ENCODE measurements around the gene STUB1. TPM values are rescaled to one million over a fixed set of nuclear protein-coding genes. Genes with fewer than 3 reads are reported as not detected.
A peak's percentile ranks its signal among the peaks of the same experiment; 100 is the strongest.

Gene STUB1
- total and polyA plus RNA-seq, 4 donors: 67.4 to 169 (median 105) TPM

- 1% methylated on average over 87 to 91 of the region's 91 CpGs for WGBS, 2 donors
- peak; percentile 96 to 98 for DNase-seq
- ATAC-seq (ENCODE audit: low FRiP score): peak; percentile 93
Observed at GRCh38 chr16:648781-649589, 31.2 kb upstream of the STUB1 start, which contains the start of gene WDR90. Gene WDR90 (plus strand): TSS chr16:649365. CDS start chr16:649417, 52 bp downstream.

DNA sequence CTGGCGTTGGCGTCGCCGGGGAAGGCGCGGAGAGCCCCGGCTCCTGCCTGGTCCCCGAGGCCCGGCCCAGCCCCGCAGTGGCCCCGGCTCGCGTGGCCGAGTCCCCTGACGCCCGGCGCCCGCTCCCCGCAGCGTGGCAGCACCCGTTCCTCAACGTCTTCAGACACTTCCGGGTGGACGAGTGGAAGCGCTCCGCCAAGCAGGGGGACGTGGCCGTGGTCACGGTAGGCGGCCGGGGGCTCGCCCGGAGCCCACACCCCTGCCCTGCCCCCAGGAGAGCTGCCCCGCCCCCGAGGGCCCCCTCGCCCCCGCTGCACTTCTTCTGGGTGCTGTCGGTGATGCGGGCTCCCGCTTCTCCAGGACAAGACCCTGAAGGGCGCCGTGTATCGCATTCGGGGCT lies 30.6 kb upstream of the STUB1 start:
- H3K36me3 ChIP-seq (ENCODE audit: control insufficient read depth in 1 of 2, insufficient read depth in 2 of 2, low read length in 1 of 2): no peaks in the 10 kb centered on the region
- H3K4me3 ChIP-seq (ENCODE audit: low read length in 2 of 2): peak overlapping the region; percentile 29 to 68
- no peaks in the 10 kb centered on the region for H3K27me3 ChIP-seq (ENCODE audit: control insufficient read depth in 1 of 2, insufficient read depth in 2 of 2, low read length in 1 of 2)
- H3K4me1 ChIP-seq (ENCODE audit: control insufficient read depth in 1 of 2, insufficient read depth in 2 of 2, low read length in 2 of 2): no peaks in the 10 kb centered on the region
- no peaks in the 10 kb centered on the region for H3K9me3 ChIP-seq (ENCODE audit: control insufficient read depth, low read length)
- intact Hi-C loops (cut with DNase I): no loop called here
- H3K27ac ChIP-seq (ENCODE audit: low read depth in 1 of 2, low read length in 2 of 2): no peak overlapping the region
- WGBS, 2 donors: 1 to 2% methylated on average over 31 to 44 of the region's 44 CpGs
- ATAC-seq (ENCODE audit: low FRiP score) (no peak), DNase-seq (no peak)

More at GRCh38 chr16:648781-649589, 31.2 kb upstream of the STUB1 start, which contains the start of gene WDR90:
- Histone ChIP-seq H3K27me3 (ENCODE audit: control insufficient read depth in 1 of 2, insufficient read depth in 2 of 2, low read length in 1 of 2) (no peaks in the 10 kb centered on the region), H3K4me3 (ENCODE audit: low read length in 2 of 2) (peak within 1 kb of the TSS; percentile 64 to 68), H3K36me3 (ENCODE audit: control insufficient read depth in 1 of 2, insufficient read depth in 2 of 2, low read length in 1 of 2) (no peaks in the 10 kb centered on the region), H3K27ac (ENCODE audit: low read depth in 1 of 2, low read length in 2 of 2) (peak within 1 kb of the TSS in 1 of 2 donors; percentile 53), H3K4me1 (ENCODE audit: control insufficient read depth in 1 of 2, insufficient read depth in 2 of 2, low read length in 2 of 2) (no peaks in the 10 kb centered on the region), H3K9me3 (ENCODE audit: control insufficient read depth, low read length) (no peaks in the 10 kb centered on the region)
- intact Hi-C loops (cut with DNase I): no loop called here

- intact Hi-C loops (cut with DNase I): no loop called here
- DNase-seq (no peak), ATAC-seq (ENCODE audit: low FRiP score) (no peak)
- Histone ChIP-seq H3K4me1 (ENCODE audit: control insufficient read depth in 1 of 2, insufficient read depth in 2 of 2, low read length in 2 of 2) (no peaks in the 10 kb centered on the region), H3K4me3 (ENCODE audit: low read length in 2 of 2) (no peak overlapping the region), H3K9me3 (ENCODE audit: control insufficient read depth, low read length) (no peaks in the 10 kb centered on the region), H3K27ac (ENCODE audit: low read depth in 1 of 2, low read length in 2 of 2) (no peak overlapping the region), H3K27me3 (ENCODE audit: control insufficient read depth in 1 of 2, insufficient read depth in 2 of 2, low read length in 1 of 2) (no peaks in the 10 kb centered on the region), H3K36me3 (ENCODE audit: control insufficient read depth in 1 of 2, insufficient read depth in 2 of 2, low read length in 1 of 2) (no peaks in the 10 kb centered on the region)
- 87 to 91% methylated on average over 22 of the region's 22 CpGs for WGBS, 2 donors
Observed at GRCh38 chr16:651844-652243, 28.4 kb upstream of the STUB1 start.

DNA sequence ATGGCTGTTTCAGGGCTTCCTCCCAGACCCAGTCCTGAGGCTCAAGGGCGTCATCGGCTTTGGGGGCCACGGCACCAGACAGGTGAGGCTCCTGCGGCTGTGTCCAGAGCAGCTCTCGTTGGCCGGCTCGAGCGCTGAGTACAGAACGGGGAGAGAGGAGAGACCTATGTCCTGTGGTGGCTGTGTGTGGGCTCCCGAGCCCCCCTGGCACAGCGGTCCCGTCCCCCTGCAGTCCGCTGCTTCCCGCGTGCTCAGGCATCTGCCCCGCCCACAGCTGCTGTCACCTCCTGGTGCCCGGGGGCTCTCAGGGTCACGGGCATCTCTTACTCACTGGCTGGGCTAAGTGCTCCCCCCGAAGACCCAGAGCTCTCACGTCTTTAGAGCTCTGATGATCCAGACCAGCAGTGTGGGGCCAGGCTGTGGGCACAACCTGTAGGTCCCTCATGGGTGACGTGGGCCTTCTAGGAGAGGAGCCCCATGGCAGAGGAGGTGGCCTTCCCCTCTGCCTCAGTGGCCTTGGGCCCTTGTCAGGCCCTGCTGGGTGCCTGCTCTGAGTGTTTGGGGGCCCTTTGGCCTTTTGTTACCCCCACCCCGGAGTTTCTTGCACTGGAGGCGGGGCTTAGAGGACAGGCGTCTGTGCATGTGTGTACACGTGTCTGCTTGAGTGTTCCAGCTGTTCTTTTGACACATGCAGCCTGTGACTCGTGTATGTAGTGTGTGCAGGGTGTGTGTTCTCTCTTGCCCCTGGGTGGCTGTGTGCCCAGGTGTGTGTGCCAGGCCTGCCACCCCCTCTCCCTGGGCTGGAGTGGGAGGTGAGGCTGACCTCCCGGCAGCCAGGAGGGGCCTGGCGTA lies 27.5 kb upstream of the STUB1 start:
- Histone ChIP-seq H3K9me3 (ENCODE audit: control insufficient read depth, low read length) (no peaks in the 10 kb centered on the region), H3K27ac (ENCODE audit: low read depth in 1 of 2, low read length in 2 of 2) (no peak overlapping the region), H3K4me1 (ENCODE audit: control insufficient read depth in 1 of 2, insufficient read depth in 2 of 2, low read length in 2 of 2) (no peaks in the 10 kb centered on the region), H3K27me3 (ENCODE audit: control insufficient read depth in 1 of 2, insufficient read depth in 2 of 2, low read length in 1 of 2) (no peaks in the 10 kb centered on the region), H3K36me3 (ENCODE audit: control insufficient read depth in 1 of 2, insufficient read depth in 2 of 2, low read length in 1 of 2) (no peaks in the 10 kb centered on the region), H3K4me3 (ENCODE audit: low read length in 2 of 2) (no peak overlapping the region)
- WGBS, 2 donors: 84 to 86% methylated on average over 28 of the region's 28 CpGs
- DNase-seq: no peak
- ATAC-seq (ENCODE audit: low FRiP score): no peak
- intact Hi-C loops (cut with DNase I): no loop called here

DNA sequence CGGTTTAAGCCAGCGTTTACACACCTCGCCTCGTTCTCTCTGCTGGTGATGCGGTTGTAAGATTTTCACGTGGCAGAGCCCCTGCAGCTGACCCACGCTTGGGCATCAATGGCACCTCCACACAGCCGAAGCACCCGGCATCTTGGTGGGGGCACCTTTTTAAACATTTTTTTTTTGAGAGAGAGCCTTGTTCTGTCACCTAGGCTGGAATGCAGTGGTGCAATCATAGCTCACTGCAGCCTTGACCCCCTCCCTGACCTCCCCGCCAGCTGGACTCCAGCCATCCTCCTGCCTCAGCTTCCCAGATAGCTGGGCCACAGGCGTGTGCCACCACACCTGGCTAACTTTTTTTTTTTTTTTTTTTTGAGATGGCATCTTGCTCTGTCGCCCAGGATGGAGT lies 26.2 kb upstream of the STUB1 start:
- ATAC-seq (ENCODE audit: low FRiP score) (no peak), DNase-seq (no peak)
- WGBS, 2 donors: 86 to 93% methylated on average over 12 of the region's 12 CpGs
- no peak overlapping the region for H3K4me3 ChIP-seq (ENCODE audit: low read length in 2 of 2)
- no peaks in the 10 kb centered on the region for H3K4me1 ChIP-seq (ENCODE audit: control insufficient read depth in 1 of 2, insufficient read depth in 2 of 2, low read length in 2 of 2)
- no peaks in the 10 kb centered on the region for H3K27me3 ChIP-seq (ENCODE audit: control insufficient read depth in 1 of 2, insufficient read depth in 2 of 2, low read length in 1 of 2)
- no peaks in the 10 kb centered on the region for H3K9me3 ChIP-seq (ENCODE audit: control insufficient read depth, low read length)
- H3K36me3 ChIP-seq (ENCODE audit: control insufficient read depth in 1 of 2, insufficient read depth in 2 of 2, low read length in 1 of 2): no peaks in the 10 kb centered on the region
- H3K27ac ChIP-seq (ENCODE audit: low read depth in 1 of 2, low read length in 2 of 2): no peak overlapping the region
- intact Hi-C loops (cut with DNase I): no loop called here

GRCh38 chr16:657487-657886 lies 22.7 kb upstream of the STUB1 start:
- Histone ChIP-seq H3K27ac (ENCODE audit: low read depth in 1 of 2, low read length in 2 of 2) (no peak overlapping the region), H3K27me3 (ENCODE audit: control insufficient read depth in 1 of 2, insufficient read depth in 2 of 2, low read length in 1 of 2) (no peaks in the 10 kb centered on the region), H3K4me1 (ENCODE audit: control insufficient read depth in 1 of 2, insufficient read depth in 2 of 2, low read length in 2 of 2) (no peaks in the 10 kb centered on the region), H3K4me3 (ENCODE audit: low read length in 2 of 2) (no peak overlapping the region), H3K9me3 (ENCODE audit: control insufficient read depth, low read length) (no peaks in the 10 kb centered on the region), H3K36me3 (ENCODE audit: control insufficient read depth in 1 of 2, insufficient read depth in 2 of 2, low read length in 1 of 2) (no peaks in the 10 kb centered on the region)
- intact Hi-C loops (cut with DNase I): no loop called here
- DNase-seq: no peak
- 94 to 95% methylated on average over 20 to 22 of the region's 22 CpGs for WGBS, 2 donors
- ATAC-seq (ENCODE audit: low FRiP score): no peak

DNA sequence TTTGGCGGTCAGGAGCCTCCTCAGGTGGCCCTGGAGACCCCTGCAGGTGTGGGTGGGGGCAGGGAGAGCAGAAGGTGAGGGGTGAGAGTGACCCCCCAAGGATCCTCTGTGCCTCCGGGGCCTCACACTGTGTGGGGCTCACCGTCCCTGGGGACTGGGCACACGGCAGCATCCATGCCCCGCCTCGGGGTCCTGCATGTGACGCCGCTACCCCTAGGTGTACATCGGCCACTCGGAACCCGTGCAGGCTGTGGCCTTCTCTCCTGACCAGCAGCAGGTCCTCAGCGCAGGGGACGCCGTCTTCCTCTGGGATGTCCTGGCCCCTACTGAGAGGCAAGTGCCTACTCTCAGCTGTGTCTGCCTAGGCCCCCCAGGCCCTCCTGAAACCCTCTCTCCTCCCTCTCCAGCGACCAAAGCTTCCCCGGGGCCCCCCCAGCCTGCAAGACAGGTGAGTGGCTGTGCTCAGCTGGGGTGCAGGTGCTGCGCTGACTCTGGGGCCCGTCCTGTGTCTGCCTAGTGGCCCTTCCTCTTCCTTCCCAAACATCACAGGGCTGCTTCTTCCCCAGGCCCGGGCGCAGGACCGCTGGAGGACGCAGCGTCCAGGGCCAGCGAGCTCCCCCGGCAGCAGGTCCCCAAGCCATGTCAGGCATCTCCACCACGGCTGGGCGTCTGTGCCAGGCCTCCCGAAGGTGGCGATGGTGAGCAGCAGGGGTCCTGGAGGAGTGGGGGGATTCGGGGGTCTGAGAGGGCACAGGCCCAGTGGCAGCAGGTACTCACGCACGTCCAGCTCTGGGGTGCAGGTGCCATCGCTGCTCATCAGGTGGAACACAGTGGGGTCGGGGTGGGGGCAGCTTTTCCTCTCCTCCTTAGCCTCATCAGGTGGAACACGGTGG lies 21.3 kb upstream of the STUB1 start:
- no peak overlapping the region for H3K27ac ChIP-seq (ENCODE audit: low read depth in 1 of 2, low read length in 2 of 2)
- H3K4me1 ChIP-seq (ENCODE audit: control insufficient read depth in 1 of 2, insufficient read depth in 2 of 2, low read length in 2 of 2): no peaks in the 10 kb centered on the region
- no peak overlapping the region for H3K4me3 ChIP-seq (ENCODE audit: low read length in 2 of 2)
- ATAC-seq (ENCODE audit: low FRiP score): no peak
- H3K9me3 ChIP-seq (ENCODE audit: control insufficient read depth, low read length): no peaks in the 10 kb centered on the region
- H3K27me3 ChIP-seq (ENCODE audit: control insufficient read depth in 1 of 2, insufficient read depth in 2 of 2, low read length in 1 of 2): no peaks in the 10 kb centered on the region
- H3K36me3 ChIP-seq (ENCODE audit: control insufficient read depth in 1 of 2, insufficient read depth in 2 of 2, low read length in 1 of 2): no peaks in the 10 kb centered on the region
- intact Hi-C loops (cut with DNase I): no loop called here
- DNase-seq: no peak
- WGBS, 2 donors: 91 to 92% methylated on average over 30 to 35 of the region's 35 CpGs

GRCh38 chr16:659618-660017 lies 20.6 kb upstream of the STUB1 start:
- Histone ChIP-seq H3K36me3 (ENCODE audit: control insufficient read depth in 1 of 2, insufficient read depth in 2 of 2, low read length in 1 of 2) (no peaks in the 10 kb centered on the region), H3K27ac (ENCODE audit: low read depth in 1 of 2, low read length in 2 of 2) (no peak overlapping the region), H3K4me1 (ENCODE audit: control insufficient read depth in 1 of 2, insufficient read depth in 2 of 2, low read length in 2 of 2) (no peaks in the 10 kb centered on the region), H3K4me3 (ENCODE audit: low read length in 2 of 2) (no peak overlapping the region), H3K9me3 (ENCODE audit: control insufficient read depth, low read length) (no peaks in the 10 kb centered on the region), H3K27me3 (ENCODE audit: control insufficient read depth in 1 of 2, insufficient read depth in 2 of 2, low read length in 1 of 2) (no peaks in the 10 kb centered on the region)
- 89 to 90% methylated on average over 20 of the region's 20 CpGs for WGBS, 2 donors
- DNase-seq: no peak
- intact Hi-C loops (cut with DNase I): loop anchor here in 1 of 2 donors (10.0 kb wide), 1 partner anchor 265 kb away; the partner anchor contains the start of gene NME4
- ATAC-seq (ENCODE audit: low FRiP score): no peak

Measured in aorta (tissue), 5 donors.